ENCODE results near the gene RNFT2. TPM values are rescaled to one million over a fixed set of nuclear protein-coding genes. Genes with fewer than 3 reads are reported as not detected.

Gene RNFT2
- total RNA-seq, 1 donor from 2014 or later: 9.6 TPM

- peaks cover 16% of the 10 kb centered on the region for H3K4me1 Mint-ChIP-seq (ENCODE audit: unreplicated experiment)
- DNase-seq (ENCODE audit: extremely low spot score, unreplicated experiment): no peak
- no peak overlapping the region for H3K4me3 Mint-ChIP-seq (ENCODE audit: unreplicated experiment)
- peaks cover 30% of the 10 kb centered on the region for H3K27me3 Mint-ChIP-seq (ENCODE audit: unreplicated experiment)
- no peak overlapping the region for H3K27ac Mint-ChIP-seq (ENCODE audit: unreplicated experiment)
- TF ChIP-seq CTCF (IDR thresholded peaks at IDR 0.05): no peak
- no peaks in the 10 kb centered on the region for H3K36me3 Mint-ChIP-seq (ENCODE audit: unreplicated experiment)
- no peaks in the 10 kb centered on the region for H3K9me3 Mint-ChIP-seq (ENCODE audit: unreplicated experiment)
These were observed 40.4 kb upstream of the RNFT2 start for GRCh38 chr12:116697716-116698115.

- Mint-ChIP-seq H3K4me3 (ENCODE audit: unreplicated experiment) (no peak overlapping the region), H3K36me3 (ENCODE audit: unreplicated experiment) (no peaks in the 10 kb centered on the region), H3K9me3 (ENCODE audit: unreplicated experiment) (no peaks in the 10 kb centered on the region), H3K27ac (ENCODE audit: unreplicated experiment) (no peak overlapping the region), H3K4me1 (ENCODE audit: unreplicated experiment) (peaks cover 14% of the 10 kb centered on the region), H3K27me3 (ENCODE audit: unreplicated experiment) (peaks cover 27% of the 10 kb centered on the region)
- no peak for DNase-seq (ENCODE audit: extremely low spot score, unreplicated experiment)
- TF ChIP-seq CTCF (IDR thresholded peaks at IDR 0.05): no peak
These were observed 40.0 kb upstream of the RNFT2 start for GRCh38 chr12:116698116-116698515.

- H3K27me3 Mint-ChIP-seq (ENCODE audit: unreplicated experiment): peaks cover 24% of the 10 kb centered on the region
- H3K27ac Mint-ChIP-seq (ENCODE audit: unreplicated experiment): no peak overlapping the region
- no peak for TF ChIP-seq CTCF (IDR thresholded peaks at IDR 0.05)
These were observed 39.5 kb upstream of the RNFT2 start for GRCh38 chr12:116698554-116699075.

GRCh38 chr12:116700066-116700465 lies 38.0 kb upstream of the RNFT2 start:
- no peak overlapping the region for H3K4me3 Mint-ChIP-seq (ENCODE audit: unreplicated experiment)
- H3K27ac Mint-ChIP-seq (ENCODE audit: unreplicated experiment): no peak overlapping the region
- H3K4me1 Mint-ChIP-seq (ENCODE audit: unreplicated experiment): peaks cover 6% of the 10 kb centered on the region

More at GRCh38 chr12:116698554-116699075, 39.5 kb upstream of the RNFT2 start:
- Mint-ChIP-seq H3K9me3 (ENCODE audit: unreplicated experiment) (no peaks in the 10 kb centered on the region), H3K4me1 (ENCODE audit: unreplicated experiment) (peaks cover 9% of the 10 kb centered on the region), H3K4me3 (ENCODE audit: unreplicated experiment) (no peak overlapping the region), H3K36me3 (ENCODE audit: unreplicated experiment) (no peaks in the 10 kb centered on the region)
- no peak for DNase-seq (ENCODE audit: extremely low spot score, unreplicated experiment)

GRCh38 chr12:116701432-116701831 lies 36.7 kb upstream of the RNFT2 start:
- H3K4me3 Mint-ChIP-seq (ENCODE audit: unreplicated experiment): no peak overlapping the region
- no peak for TF ChIP-seq CTCF (IDR thresholded peaks at IDR 0.05)
- H3K36me3 Mint-ChIP-seq (ENCODE audit: unreplicated experiment): no peaks in the 10 kb centered on the region
- no peak for DNase-seq (ENCODE audit: extremely low spot score, unreplicated experiment)
- H3K27me3 Mint-ChIP-seq (ENCODE audit: unreplicated experiment): peaks cover 4% of the 10 kb centered on the region
- no peaks in the 10 kb centered on the region for H3K9me3 Mint-ChIP-seq (ENCODE audit: unreplicated experiment)
- H3K4me1 Mint-ChIP-seq (ENCODE audit: unreplicated experiment): peaks cover 6% of the 10 kb centered on the region
- H3K27ac Mint-ChIP-seq (ENCODE audit: unreplicated experiment): no peak overlapping the region

More at GRCh38 chr12:116700066-116700465, 38.0 kb upstream of the RNFT2 start:
- no peaks in the 10 kb centered on the region for H3K9me3 Mint-ChIP-seq (ENCODE audit: unreplicated experiment)
- no peak for TF ChIP-seq CTCF (IDR thresholded peaks at IDR 0.05)
- H3K36me3 Mint-ChIP-seq (ENCODE audit: unreplicated experiment): no peaks in the 10 kb centered on the region
- DNase-seq (ENCODE audit: extremely low spot score, unreplicated experiment): no peak
- H3K27me3 Mint-ChIP-seq (ENCODE audit: unreplicated experiment): peaks cover 10% of the 10 kb centered on the region

All from osteocyte (in vitro differentiated cells).